Superior temporal gyrus (tissue), 1 donor: Measurements from ENCODE around the gene MUC6.

Source experiments
- DNase-seq: peaks from one replicate; pipeline ENCODE4 v3.0.0-alpha.2; 2016; ENCODE audit errors: extremely low spot score

The MUC6 gene

DNA sequence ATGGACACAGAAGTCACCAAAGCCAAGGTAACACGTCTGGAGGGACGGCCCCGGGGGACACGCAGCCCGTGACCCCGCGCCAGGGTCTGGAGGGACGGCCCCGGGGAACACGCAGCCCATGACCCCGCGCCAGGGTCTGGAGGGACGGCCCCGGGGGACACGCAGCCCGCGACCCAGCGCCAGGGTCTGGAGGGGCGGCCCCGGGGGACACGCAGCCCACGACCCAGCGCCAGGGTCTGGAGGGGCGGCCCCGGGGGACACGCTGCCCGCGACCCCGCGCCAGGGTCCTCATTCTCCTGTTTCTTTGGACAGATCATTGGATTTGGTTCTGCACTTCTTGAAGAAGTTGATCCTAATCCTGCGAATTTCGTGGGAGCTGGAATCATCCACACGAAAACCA is 27.1 kb downstream of the MUC6 start:
- no peak for DNase-seq

DNA sequence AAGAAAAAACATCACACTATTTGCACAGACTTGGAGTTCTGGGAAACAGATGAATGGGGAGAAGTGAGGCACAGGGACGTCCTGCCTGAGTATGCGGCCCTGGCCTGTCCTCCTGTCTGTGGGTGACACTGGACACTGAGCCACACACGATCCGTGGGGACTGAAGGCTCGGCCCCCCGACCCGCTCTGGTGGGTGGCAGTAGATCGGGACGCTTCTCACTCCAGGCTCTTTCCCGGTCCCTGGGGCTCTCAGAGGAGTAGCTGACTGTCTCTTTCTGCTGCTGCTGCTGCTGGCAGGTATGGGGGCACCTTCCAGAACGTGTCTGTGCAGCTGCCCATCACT is 27.7 kb downstream of the MUC6 start:
- no peak for DNase-seq

DNA sequence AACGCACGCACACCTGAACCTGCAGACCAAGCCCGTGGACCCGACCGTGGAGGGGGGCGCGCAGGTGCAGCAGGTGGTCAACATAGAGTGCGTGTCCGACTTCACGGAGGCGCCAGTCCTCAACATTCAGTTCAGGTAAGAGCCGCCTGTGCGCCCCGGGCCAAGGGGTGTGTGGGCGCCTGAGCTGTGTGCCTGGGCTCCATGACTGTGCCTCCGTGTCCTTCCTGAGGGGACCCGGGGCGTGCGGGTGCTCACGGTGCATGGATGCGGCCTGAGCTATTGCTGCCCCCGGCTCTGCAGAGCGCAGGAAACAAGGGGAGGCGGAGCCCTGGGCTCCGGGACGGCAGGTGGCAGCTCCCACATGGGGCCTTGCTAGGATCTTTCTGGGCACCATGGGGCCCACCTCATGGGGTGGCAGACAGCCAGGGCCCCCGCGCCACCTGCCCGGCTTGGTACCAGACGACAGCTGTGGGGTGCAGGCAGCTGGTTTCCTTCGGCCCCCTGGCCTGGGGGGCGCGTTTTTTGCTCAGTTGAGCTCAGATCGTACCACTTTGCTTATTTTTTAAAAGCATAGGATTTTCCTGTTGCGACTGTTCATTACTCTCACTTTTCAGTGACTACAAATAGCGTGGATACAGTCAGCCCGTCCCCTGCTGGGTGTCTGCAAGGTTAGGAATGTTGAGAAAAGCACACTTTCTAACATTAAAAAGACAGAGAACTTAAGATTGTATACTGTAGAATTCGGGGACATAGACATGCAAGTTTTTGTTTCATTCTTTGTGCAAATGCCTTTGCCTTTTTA is 28.3 kb downstream of the MUC6 start:
- no peak for DNase-seq

DNA sequence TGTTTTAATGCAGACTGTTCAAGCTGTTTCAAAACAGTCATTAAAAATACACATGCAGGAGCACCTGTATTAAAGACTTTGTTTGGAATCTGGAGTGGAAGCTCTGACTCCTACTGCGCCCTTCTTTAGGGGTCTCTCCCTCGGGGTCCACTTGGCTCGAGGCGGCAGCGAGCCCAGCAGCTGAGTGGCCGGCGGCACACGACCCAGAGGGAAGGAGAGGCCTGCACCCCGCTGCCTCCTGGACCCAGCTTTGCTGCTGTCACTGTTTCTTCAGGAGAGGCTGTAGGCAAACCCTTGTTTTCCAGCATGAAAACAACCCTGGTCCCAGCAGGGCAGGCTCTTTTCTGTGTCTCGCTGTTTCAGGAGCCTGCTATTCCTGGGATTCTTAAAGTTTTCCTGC is 29.2 kb downstream of the MUC6 start:
- DNase-seq: no peak

DNA sequence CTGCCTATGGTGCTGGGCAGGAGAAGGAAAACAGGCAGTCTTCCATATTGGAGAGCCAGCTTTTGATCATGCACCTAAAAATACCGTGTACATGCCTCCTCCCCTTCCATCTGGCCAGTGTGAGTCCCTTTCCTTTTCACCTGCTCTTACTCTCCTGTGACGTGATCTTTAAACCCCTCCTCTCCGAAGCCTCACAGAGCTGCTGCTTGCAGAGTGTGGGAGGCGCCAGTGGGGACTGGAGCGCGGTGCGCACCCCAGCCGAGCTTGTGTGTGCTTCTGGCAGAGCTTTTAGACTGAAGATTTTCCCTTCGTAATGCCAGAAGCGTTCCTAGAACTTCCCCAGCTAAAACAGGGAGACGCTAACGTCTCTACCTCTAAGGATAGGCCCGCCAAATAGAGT is 29.8 kb downstream of the MUC6 start:
- peak; percentile 63 for DNase-seq

DNA sequence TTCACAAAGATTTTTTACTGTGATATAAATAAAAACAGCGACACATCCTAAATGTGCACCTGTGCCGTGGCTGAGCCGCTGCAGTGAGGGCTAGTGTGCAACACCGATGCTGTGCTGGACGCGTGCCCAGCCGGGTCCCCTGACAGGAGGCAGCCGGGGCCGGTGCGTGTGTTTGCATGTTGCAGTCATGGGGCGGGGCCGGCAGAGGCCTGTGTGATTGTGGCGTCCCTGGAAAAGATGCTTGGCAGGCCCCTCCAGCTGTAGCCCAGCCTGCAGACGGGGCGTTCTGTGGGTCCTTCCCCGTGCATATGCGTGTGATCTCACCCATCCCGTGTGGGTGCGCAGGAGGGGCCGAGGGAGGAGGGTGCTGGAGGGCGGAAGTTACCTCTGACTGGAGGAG is 30.6 kb downstream of the MUC6 start:
- DNase-seq: no peak

DNA sequence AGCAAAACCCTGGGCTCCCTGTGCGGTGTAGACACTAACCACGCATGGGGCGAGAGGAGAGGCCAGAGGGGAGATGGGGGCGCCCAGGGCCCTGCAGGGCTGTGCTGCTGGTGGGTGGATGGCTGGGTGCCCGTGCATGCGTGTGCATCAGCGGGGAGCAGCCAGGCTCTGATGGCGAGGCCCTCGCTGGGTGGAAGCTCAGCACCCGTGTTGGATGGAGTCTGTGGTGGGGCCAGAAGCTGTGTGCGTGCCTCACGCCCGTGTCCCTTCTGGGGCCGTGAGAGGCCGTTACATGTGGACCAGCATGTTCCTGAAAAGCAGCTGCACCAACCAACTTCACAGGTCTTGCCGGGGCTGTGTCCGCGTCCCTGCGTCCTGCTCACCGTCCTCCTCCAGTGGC is 33.4 kb downstream of the MUC6 start:
- DNase-seq: no peak

DNA sequence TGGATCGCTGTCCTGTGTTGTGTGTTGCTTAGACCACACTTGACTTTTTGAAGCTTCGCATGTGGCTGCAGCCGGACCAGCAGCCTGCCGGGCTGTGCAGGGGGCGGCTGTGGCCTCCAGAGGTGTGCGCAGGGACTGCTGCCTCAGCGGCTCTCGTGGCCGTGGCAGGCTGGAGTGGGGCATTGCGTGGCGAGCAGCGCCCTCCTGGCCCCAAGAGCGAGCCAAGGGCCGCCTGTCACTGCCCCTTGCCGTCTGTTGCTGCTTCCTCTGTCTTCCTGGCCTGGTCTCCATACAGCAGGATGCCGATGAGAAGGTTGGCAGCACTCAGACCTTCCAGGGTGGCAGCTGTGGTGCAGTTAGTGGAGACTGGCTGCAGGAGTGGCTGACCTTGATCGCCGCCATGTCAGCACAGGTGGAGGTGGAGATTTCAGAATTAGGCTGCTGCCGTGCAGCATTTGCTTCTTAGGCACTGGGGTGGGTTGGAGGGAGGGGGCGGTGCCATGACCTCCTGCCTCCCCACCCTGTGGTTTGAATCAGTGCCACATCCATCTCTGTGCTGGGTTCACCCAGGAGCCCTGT is 34.0 kb downstream of the MUC6 start:
- DNase-seq: no peak

DNA sequence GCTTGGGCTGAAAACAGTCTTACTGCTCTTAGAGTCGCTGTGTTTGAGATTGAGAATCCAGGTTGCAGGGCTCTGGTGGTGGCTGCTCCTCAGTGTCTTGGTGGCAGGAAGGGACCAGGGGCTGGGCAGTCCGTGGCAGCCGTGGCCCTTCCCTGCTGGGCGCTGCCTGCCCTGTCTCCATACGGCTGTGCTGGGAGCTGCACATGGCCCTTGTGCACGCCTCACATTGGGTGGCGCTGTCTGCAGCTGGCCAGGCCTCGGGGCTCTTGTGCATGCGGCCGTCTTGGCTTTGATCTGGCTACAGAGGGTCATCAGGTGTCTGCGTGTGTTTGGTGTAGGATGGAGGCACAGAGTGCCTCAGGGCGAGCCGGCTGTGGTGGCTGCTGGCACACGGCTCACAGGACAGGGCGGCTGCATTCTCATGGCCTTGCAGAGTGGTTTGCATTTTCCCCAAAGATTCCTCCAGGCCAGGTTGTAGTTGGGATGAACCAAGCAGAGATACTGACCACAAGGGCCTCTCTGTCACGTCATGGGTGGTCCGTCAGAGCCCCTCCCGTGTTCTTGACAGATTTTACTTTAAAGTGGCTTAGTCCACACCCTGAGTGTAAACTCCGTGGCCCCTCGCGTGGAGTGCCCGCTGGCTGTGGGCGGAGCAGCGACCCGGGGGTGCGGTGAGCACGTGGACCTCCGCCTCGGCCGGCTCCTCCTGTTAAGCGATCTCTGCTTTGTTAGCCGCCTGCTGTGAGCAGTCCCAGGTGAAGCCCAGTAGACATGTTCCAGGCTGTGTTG is 34.7 kb downstream of the MUC6 start:
- DNase-seq: no peak

DNA sequence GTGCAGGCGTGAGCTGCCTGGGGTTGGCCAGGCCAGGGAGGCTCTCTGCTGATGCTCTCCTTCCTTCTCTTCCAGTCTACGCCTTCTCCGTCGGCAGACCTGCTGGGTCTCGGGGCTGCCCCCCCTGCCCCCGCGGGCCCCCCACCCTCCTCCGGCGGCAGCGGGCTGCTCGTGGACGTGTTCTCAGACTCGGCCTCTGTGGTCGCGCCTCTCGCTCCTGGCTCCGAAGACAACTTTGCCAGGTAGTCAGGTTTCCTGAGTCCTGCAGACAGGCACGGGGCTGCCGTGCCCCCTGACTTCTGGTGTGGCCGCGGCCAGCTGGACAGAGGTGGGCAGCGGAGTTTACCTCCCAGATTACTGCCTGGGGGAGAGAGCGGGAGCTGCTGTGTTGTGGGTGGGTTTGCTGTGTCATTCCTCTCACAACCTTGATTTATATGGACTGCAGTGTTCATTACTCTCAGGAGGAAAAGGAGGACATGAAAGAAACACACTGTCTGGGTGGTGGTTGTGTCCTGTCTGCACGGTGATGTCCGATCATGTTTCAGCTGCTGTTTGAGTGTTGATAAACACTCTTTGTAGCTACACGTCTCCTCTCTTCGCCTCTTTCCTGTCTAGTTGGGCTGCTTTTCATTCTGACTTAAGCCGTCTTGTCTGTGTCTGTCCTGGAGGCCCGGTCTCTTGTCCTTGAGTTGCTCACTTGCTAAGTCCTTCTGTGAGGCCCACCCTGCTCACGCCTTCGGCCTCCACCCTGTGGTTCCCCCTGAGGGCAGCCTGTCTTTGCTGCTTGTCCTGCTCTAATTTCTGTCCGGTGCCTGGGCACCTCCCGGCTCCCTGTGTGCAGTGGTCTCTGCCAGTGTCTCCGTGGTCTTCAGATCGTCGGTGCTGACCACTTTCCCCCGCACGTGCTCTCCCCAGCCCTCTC is 35.9 kb downstream of the MUC6 start:
- no peak for DNase-seq

DNA sequence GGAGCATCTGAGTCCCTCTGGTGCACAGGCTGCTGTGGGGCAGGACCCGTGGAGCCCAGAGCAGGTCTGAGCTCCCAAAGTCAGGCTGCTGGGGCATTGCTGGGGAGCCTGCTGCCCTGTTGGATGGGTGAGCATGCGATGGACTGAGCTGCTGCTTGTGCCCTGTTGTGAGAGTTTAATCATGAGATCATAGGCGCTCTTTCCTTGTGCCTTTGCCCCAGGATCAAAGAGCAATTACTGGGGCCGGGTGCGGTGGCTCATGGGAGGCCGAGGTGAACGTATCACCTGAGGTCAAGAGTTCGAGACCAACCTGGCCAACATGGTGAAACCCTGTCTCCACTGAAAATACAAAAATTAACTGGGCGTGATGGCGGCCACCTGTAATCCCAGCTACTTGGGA is 37.5 kb downstream of the MUC6 start:
- no peak for DNase-seq

DNA sequence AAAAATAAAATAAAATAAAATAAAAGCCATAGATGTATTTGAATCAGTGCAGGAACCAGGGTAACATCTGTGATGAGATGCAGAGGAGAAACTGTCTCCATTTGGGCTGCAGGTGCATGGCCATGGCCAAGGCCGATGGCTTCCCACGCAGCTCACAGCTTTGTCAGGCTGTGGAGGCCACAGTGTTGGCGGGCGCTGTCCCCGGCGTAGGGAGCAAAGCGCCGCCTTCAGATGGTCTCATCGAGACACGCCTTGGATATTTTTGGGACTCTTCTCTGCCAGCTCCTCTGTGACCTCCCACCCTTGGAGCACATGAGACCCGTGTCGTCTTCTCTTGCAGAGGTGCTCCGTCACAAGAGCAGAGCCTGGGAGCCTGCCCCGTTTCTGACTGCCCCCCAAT is 38.6 kb downstream of the MUC6 start:
- no peak for DNase-seq

DNA sequence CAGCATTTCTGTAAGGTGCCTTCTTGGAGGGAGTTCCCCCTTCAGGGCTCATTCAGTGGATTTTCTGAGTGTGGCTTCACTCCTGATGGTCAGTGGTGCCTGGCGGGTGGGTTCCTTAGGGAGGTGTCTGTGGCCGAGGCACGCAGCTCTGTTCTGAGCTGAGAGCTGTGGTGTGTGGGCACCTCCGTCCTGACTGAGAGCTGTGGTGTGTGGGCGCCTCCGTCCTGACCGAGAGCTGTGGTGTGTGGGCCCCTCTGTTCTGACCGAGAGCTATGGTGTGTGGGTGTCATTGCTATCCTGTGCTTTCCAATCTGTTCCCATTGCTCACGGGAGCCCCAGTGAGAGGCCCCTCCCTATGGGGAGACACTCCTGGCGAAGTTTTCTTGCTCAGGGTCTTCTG is 39.8 kb downstream of the MUC6 start:
- DNase-seq: no peak

DNA sequence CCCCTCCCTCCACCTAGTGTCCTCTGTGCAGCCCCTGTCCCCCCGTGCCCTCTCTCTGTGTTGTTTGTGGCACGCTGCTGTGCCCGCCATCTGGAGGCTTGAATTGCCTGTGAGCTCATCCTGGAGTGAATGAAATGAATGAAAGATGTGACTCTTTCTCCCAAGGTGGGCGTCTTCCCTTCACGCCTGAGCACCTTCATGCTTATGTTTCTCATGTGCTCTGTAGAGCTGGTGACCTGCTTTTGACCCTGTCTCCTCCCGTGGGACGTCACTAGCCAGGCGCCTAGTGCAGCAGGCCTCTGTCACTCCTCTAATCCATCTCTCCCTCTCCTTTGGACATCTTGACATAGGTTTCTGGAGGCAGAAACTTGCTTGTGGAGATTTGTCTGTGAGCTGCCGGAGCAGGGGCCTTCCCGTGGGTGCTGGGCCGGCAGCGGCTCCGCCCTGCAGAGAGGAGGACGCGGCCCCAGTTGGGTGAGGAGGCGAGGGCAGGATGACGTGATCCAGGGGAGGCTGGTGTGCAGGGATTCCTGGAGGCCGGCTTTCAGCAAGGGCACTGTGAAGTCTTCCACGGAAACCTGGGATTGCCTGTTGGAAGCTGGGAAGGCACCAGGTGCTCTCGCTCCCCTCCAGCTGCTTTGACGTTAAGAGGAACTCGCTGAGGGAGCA is 40.6 kb downstream of the MUC6 start:
- DNase-seq: no peak

DNA sequence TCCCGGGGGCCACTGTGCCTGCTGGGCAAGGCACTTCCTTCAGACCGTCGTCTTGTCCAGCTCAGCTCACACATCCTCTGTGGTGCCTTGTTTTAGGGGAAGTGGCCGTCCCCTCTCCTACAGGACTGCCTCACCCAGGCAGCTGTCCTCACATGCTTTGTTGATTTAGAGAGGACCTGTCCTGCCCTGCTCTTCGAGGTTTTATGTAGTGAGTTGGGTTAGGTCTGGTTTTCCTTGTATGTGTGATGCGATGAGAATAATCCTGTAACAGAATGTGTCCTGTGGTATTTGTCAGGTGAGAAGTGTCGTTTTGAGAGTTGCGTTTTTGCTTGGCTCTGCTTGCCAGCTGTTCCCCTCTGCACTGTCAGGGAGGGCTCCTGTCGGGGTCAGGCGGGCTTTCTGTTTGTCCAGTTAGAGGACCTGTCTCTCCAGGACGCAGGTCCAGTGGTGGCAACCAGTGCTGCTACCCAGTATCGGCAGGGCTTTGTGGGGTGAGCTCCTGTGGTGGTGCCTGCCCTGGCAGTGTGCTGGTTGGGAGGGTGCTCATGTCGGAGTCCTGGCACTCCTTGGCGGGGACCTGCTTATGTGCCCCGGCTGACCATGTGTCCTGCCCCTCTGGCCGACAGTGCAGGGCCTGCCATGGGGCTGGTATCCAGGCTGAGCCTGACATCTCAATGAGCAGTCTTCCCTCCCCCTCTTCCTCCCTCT is 41.3 kb downstream of the MUC6 start:
- DNase-seq: no peak

DNA sequence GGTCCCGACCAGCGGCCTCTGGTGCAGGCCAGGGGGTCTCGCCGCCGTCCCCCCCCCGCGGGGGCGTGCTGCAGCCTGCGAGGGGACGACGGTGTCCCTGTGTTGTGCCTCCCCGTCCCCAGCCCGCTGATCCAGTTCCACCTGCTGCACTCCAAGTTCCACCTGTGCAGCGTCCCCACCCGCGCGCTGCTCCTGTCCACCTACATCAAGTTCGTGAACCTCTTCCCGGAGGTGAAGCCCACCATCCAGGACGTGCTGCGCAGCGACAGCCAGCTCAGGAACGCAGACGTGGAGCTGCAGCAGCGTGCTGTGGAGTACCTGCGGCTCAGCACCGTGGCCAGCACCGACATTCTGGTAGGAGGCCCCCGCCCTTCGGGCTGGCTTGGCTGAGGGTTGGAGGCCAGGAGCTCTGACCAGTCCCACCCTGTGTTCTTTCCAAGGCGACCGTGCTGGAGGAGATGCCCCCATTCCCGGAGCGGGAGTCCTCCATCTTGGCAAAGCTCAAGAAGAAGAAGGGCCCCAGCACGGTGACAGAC is 42.8 kb downstream of the MUC6 start:
- DNase-seq: no peak

DNA sequence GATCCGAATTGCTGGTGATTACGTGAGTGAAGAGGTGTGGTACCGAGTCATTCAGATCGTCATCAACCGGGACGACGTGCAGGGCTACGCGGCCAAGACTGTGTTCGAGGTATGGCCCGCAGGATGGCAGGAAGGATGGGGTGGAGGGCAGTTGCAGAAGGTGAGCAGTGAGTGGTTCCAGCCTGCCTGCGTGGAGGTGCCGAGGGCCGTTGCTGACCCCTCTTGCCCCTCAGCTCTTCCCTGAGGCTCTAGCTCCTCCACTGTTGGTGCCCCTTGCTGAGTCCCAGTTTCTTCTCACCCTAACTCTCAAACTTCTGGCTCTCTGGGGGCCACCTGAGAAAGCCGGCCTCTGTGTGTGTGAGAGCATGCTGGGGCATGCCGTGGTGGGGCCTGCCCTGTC is 43.9 kb downstream of the MUC6 start:
- no peak for DNase-seq

DNA sequence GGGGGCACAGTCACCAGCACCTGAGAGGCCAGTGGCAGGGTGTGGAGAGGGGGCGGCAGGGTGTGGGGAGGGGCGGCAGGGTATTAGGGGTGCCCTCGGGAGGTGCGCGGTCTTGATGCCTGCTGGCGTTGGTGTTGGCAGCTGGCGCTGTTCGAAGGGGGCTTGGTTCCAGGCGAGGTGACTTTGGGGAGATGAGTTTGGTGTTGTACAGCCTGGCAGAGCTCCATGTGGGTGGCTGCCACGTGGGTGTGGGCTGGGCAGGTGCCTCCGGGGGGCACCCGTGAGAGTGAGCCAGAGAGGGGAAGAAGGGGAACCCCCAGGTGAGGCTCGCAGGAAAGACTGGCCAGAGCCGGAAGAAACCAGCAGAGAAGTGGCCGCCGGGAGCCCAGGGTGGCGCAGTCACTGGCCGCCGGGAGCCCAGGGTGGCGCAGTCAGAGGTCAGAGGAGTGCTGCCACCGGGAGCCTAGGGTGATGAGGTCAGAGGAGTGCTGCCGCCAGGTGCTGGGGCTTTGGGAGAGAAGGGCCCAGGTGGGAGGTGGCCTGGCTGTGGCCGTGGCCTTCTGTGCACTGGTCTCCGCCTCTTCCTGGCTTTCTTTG is 44.7 kb downstream of the MUC6 start:
- no peak for DNase-seq

DNA sequence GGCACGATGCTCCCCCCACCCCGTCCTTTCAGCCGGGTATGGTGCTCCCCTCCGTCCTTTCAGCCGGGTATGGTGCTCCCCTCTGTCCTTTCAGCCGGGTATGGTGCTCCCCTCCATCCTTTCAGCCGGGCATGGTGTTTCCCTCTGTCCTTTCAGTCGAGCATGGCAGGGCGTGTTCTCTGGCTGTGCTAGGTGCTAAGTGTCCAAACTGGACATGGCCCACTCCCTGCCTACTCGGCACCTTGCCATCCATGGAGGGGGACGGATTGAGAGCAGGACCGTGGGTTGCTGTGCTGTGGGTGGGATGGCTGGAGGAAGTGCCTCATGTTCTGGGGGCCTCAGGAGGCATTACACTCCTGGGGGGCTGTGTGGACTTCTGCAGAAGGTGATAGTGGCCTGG is 45.5 kb downstream of the MUC6 start:
- no peak for DNase-seq

DNA sequence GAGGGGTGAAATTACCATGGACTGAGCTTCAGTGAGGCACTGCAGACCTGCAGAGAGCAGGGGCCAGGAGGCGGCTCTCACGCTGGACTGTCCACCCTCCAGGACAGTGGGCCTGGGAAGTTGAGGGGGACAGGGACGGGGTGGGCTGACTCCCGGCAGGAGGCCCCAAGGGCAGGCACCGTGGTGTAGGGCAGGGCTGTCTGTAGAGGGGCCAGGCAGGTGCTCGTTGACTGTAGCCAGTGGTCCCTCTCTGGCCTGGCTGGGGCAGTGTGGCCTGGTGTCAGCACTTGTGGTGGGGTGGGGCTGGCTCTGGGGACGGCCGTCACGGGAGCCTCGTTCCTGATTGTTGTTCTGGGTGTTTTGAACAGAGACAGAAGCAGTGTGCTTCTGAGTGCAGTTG is 46.4 kb downstream of the MUC6 start:
- no peak for DNase-seq
